ENCODE results near the gene LPP.

The LPP gene

GRCh38 chr3:188139466-188139865 is 14.5 kb upstream of the LPP start:
- TF ChIP-seq CTCF (IDR thresholded peaks at IDR 0.05; ENCODE audit: low read depth, low read length, missing control alignments), result no peak
- H3K4me3 ChIP-seq (ENCODE audit: low read depth, low read length), result no peak overlapping the region
- H3K27ac ChIP-seq, result no peak overlapping the region
- H3K27me3 ChIP-seq (replicated peaks), result no peaks in the 10 kb centered on the region
- in situ Hi-C loops (cut with HindIII; ENCODE audit: low pct_ligation_motif_present, low sequenced_read_pairs), result no loop called here
- DNase-seq, result no peak
- H3K36me3 ChIP-seq (replicated peaks), result no peaks in the 10 kb centered on the region

- in situ Hi-C loops (cut with HindIII; ENCODE audit: low pct_ligation_motif_present, low sequenced_read_pairs), result no loop called here
- no peak overlapping the region for H3K4me3 ChIP-seq (ENCODE audit: low read depth, low read length)
- no peaks in the 10 kb centered on the region for H3K27me3 ChIP-seq (replicated peaks)
- DNase-seq, result no peak
- H3K36me3 ChIP-seq (replicated peaks), result no peaks in the 10 kb centered on the region
- TF ChIP-seq CTCF (IDR thresholded peaks at IDR 0.05; ENCODE audit: low read depth, low read length, missing control alignments), result no peak
- no peak overlapping the region for H3K27ac ChIP-seq
Observed at GRCh38 chr3:188146219-188146618, 7.7 kb upstream of the LPP start.

- Histone ChIP-seq H3K27me3 (replicated peaks) (no peaks in the 10 kb centered on the region), H3K36me3 (replicated peaks) (no peaks in the 10 kb centered on the region), H3K4me3 (ENCODE audit: low read depth, low read length) (no peak overlapping the region), H3K27ac (no peak overlapping the region)
- in situ Hi-C loops (cut with HindIII; ENCODE audit: low pct_ligation_motif_present, low sequenced_read_pairs), result no loop called here
- no peak for DNase-seq
- no peak for TF ChIP-seq CTCF (IDR thresholded peaks at IDR 0.05; ENCODE audit: low read depth, low read length, missing control alignments)
Observed at GRCh38 chr3:188147782-188148181, 6.2 kb upstream of the LPP start.

- DNase-seq, result no peak
- no peak overlapping the region for H3K27ac ChIP-seq
- no peak overlapping the region for H3K4me3 ChIP-seq (ENCODE audit: low read depth, low read length)
- H3K36me3 ChIP-seq (replicated peaks), result no peaks in the 10 kb centered on the region
- in situ Hi-C loops (cut with HindIII; ENCODE audit: low pct_ligation_motif_present, low sequenced_read_pairs), result no loop called here
- no peaks in the 10 kb centered on the region for H3K27me3 ChIP-seq (replicated peaks)
- TF ChIP-seq CTCF (IDR thresholded peaks at IDR 0.05; ENCODE audit: low read depth, low read length, missing control alignments), result no peak
Observed at GRCh38 chr3:188148318-188148717, 5.6 kb upstream of the LPP start.

- Histone ChIP-seq H3K27ac (no peak overlapping the region), H3K27me3 (replicated peaks) (no peaks in the 10 kb centered on the region)
- in situ Hi-C loops (cut with HindIII; ENCODE audit: low pct_ligation_motif_present, low sequenced_read_pairs), result no loop called here
Observed at GRCh38 chr3:188149587-188149986, 4.4 kb upstream of the LPP start.

More at GRCh38 chr3:188149587-188149986, 4.4 kb upstream of the LPP start:
- no peak for DNase-seq
- H3K4me3 ChIP-seq (ENCODE audit: low read depth, low read length), result no peak overlapping the region
- H3K36me3 ChIP-seq (replicated peaks), result no peaks in the 10 kb centered on the region
- no peak for TF ChIP-seq CTCF (IDR thresholded peaks at IDR 0.05; ENCODE audit: low read depth, low read length, missing control alignments)
